ENCODE data around the gene C1QTNF6. TPM values are rescaled to one million over a fixed set of nuclear protein-coding genes. Genes with fewer than 3 reads are reported as not detected.
A peak's percentile ranks its signal among the peaks of the same experiment; 100 is the strongest.
"Not testable (repeated sequence)": the region's sequence is repeated elsewhere in the genome, so short reads cannot be mapped to it uniquely, and the experiment has no call there.

C1QTNF6 gene
- total RNA-seq, 2 donors from 2014 or later: 9.9 to 14.2 TPM

DNA sequence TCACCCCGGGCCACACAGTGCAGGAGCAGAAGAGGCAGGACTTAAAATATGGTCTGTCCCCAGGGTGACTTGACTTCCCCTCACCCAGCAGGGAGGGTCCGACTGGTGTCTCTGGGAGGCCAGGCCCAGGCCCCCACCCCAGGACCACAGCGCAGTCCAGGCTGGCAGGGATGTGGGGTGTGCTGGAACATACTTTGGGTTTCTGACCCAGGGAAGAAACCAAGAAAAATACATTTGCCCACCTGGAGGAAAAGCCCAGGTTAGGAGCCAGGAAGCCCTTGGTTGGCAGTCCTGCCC is 5.2 kb downstream of the C1QTNF6 start:
- intact Hi-C loops (cut with DNase I, micrococcal nuclease): no loop called here
- ATAC-seq: no peak
- DNase-seq: no peak

DNA sequence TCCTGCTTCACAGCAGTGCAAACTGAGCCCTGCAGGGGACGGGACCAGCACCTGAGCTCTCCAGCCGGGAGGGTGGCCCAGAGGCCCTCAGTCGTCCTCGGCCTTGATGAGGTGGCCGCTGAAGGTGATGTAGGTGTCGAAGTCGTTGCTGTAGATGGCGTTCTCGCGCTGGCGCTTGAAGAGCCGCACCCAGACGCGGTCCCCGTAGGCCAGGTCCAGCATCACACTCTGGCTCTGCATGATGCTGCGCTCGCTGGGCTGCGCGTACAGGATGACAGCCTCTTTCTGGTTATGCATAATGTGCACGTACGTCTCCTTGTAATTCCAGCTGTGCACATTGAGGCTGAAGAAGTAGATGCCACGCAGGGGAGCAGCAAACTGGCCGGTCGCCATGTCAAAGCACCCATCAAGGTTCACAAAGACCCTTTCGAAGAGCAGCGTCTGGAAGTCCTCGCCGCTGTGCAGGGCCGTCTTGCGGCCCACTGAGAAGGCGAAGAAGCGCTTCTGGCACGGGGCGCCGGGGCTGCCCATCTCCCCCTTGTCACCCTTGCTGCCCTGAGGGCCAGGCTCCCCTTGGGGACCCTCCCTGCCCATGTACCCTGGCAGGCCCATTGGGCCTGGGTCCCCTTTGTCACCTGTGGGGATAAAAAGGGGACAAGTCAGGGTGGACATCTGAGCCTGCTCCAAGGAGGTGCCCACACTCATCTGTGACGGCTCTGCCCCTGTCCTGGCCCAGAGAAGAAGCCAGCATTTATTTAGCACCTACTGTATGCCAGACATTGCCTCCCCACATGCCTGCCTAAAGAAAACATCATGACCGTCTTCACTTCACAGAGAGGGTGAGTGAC is 5.7 kb downstream of the C1QTNF6 start:
- DNase-seq (no peak), ATAC-seq (no peak)
- intact Hi-C loops (cut with DNase I, micrococcal nuclease): no loop called here

DNA sequence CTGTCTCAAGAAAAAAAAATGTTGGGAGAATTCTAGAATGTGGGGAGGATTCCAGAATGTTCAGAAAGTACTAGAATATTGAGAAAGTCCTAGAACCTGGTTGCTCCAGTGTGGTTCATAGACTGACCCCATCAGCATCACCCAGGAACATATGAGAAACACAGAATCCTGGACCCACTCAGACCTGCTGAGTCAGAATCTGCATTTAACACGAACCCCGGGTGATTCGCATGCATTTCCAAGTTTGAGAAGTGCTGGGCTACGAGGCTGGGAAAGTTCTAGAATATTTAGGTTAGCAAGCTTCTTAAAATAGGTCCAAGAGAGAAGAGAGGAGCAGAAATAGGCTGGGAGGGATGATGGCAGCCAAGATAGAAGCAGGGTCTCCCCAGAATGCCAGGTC is 6.4 kb downstream of the C1QTNF6 start:
- intact Hi-C loops (cut with DNase I, micrococcal nuclease): no loop called here
- DNase-seq (no peak), ATAC-seq (no peak)

DNA sequence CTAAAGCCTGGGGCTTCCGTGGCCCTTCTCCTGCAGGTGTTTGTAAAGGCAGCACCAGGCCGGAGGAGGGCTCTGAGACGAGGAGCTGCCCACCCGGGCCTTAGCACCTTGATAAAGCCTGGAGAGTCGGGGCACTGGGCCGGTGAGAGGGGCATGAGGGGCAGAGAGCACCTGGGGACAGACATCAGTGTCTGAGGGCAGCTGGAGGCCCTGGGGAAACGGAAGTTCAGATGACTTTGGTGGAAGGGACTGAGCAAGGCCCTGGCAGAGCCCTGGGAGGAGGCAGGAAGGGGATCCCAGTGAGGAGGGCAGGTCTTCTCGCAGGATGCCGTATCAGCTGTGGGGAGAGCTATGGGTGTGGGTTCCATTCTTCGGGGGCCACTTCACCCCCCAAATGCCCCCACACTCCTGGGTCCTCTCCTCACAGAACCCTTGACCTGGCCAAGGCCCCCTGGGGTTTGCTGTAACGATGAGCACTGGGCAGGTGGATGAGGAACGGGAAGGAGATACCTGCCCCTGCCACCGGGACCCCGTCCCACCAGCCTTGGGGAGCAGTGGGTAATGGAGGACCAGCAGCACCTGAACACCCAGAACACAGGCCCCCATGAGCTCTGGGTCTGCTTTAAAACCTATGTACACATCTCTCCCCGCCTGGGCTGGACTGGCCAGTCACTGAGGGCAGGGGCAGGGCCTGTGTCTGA is 7.4 kb downstream of the C1QTNF6 start:
- DNase-seq (no peak), ATAC-seq (no peak)
- intact Hi-C loops (cut with DNase I, micrococcal nuclease): no loop called here

DNA sequence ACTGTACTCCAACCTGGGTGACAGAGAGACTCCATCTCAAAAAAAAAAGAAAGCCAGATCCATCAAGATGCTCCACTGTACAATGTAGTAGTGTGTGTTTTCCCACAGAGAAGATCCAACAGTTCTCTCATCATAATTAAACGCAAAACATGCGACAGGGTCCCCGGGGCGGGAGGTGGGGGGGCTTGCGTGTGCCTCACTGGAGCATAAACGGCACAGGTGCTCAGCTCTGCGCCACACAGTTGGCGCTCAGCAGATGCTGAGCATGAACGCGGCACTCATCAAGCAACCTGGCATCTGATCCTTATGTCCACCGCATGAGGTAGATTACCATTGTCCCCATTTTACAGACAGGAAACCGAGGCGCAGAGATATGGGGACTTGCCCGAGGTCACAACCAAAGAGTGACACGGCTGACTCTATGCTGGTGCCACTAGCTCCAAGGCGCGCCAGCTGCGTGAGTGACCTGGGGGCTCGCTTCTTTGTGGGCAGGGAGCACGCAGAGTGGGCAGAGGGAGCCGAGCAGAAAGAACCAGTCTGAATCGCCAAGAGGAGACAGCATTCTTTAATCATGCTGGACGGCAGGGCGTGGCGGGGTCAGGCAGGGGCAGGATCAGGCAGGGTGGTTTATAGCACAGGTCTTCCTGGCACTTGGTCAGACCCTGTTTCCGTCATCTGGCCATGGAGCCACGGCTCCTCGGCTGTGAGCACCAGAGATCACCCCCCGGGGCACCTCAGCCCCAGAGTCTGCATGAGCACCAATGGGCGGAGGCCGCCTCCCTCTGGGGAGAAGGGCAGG is 8.2 kb downstream of the C1QTNF6 start:
- DNase-seq (peak; percentile 78 to 84), ATAC-seq (peak; percentile 67)
- intact Hi-C loops (cut with DNase I, micrococcal nuclease): no loop called here

DNA sequence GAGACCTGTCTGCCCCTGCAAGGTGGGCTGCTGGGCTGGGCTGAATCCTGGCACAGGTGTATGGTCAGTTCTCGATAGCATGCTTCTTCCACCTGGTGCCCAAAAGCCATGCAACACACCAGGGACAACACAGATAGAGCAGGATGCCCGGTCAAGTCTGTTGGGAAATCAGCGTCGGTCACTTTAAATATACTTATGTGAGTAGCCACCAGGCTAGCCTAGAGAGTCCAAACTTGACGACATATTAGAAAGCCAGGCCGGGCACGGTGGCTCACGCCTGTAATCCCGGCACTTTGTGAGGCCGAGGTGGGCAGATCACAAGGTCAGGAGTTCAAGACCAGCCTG is 8.9 kb downstream of the C1QTNF6 start:
- intact Hi-C loops (cut with DNase I, micrococcal nuclease): no loop called here
- ATAC-seq: no peak
- no peak for DNase-seq

DNA sequence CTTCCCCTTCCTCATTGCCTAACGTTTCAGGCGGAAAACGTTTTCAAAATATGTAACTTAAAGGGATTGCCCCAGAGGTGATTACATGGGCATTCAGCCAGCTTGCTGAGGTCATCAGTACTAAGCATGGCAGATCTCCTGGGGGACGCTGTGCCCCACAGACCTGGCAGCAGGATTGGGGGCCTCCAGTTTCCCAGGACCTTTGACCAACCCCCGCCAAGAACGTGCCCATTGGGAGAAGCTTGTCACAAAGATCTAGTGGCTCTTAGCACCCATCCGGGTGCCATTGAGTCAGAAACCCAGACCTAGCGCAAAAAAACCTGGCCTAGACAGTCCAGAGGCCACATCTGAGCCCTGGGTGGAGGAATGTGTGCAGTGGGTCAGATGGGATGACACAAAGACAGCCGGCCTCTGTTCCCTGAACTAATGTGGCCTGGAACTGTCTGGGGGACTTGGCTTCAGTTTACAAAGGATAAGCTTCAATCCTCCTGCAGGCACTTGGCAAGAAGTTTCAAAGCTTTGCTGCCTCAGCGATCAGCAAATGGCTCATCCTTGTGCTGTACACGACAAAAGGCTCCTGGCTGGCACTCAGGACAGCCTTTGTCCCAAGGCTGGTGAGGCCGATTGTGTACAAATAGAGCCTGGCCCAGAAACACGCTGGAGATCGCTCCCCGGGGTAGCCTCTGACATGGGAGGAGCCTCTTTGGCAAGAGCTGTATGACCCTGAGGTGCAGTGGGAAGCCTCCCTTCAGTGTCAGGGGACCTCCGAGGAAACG is 9.5 kb downstream of the C1QTNF6 start:
- peak; percentile 81 to 84 for DNase-seq
- intact Hi-C loops (cut with DNase I, micrococcal nuclease): no loop called here

DNA sequence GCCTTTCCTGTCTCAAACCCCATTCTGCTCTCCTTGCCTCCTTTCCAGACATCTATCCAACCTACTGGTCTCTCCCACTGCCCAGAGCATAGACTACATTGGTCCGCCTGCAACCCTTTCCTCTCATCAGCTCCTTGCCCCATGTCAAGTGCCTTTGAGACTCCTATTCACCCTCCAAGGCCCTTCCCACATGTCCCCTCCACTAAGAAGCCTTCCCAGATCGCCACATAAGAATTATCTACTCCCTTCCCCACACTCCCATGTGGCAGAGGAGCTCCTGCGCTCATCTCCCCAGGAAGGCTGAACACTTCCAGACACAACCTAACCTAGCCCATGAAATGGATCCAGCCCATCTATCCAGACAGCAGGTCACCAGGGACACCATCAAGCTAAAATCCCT is 10.3 kb downstream of the C1QTNF6 start:
- intact Hi-C loops (cut with DNase I, micrococcal nuclease): no loop called here
- DNase-seq (no peak), ATAC-seq (no peak)

More for the DNA sequence above, 9.5 kb downstream of the C1QTNF6 start:
- peak; percentile 70 for ATAC-seq

DNA sequence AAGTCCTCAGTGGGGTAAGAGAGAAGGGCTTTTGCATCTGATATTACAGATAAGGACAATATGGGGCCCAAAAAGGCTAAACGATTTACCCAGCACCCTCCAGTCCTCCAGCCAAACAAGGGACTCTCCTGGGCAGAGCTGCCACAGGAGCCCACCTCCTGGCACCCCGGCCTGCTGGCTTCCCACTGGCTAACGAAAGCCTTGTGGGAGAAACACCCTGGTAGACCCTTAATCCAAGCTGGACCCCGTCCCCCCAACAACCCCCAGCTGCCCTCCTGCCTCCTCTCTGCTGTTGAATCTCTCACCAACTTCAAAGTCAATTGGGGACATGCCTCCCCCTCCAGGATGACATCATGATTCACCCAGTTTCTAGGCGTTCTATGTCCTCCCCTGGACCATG is 10.8 kb downstream of the C1QTNF6 start:
- ATAC-seq (no peak), DNase-seq (no peak)
- intact Hi-C loops (cut with DNase I, micrococcal nuclease): no loop called here

DNA sequence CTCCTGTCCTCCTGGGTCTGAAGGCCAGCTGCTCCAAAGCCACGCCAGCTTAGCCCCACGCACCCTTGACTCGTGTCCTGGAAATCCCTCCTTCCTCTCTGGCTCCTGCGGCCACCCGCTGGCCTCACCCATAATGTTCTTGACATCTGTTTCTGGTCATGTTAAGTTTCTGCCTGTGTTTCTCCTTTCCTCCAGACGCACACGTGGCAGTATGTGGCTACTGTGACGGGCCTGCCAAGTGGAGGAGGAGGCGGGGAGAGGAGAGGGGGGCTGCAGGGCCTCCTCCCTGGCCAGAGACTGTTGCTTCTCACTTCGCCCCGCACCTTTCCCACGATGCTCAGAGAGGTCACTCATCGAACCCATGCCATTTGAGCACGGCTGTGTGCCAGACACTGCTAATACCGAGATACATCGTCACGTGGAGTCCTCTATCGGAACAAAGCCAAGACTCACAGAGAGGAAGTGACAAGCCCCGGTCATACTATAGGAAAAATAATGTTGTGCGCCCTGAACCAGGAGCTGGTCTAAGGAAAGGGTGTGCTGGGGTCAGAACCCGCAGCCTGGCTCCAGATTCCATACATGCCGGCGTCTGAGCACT is 11.5 kb downstream of the C1QTNF6 start:
- intact Hi-C loops (cut with DNase I, micrococcal nuclease): no loop called here
- ATAC-seq (no peak), DNase-seq (peak; percentile 57 to 62)

DNA sequence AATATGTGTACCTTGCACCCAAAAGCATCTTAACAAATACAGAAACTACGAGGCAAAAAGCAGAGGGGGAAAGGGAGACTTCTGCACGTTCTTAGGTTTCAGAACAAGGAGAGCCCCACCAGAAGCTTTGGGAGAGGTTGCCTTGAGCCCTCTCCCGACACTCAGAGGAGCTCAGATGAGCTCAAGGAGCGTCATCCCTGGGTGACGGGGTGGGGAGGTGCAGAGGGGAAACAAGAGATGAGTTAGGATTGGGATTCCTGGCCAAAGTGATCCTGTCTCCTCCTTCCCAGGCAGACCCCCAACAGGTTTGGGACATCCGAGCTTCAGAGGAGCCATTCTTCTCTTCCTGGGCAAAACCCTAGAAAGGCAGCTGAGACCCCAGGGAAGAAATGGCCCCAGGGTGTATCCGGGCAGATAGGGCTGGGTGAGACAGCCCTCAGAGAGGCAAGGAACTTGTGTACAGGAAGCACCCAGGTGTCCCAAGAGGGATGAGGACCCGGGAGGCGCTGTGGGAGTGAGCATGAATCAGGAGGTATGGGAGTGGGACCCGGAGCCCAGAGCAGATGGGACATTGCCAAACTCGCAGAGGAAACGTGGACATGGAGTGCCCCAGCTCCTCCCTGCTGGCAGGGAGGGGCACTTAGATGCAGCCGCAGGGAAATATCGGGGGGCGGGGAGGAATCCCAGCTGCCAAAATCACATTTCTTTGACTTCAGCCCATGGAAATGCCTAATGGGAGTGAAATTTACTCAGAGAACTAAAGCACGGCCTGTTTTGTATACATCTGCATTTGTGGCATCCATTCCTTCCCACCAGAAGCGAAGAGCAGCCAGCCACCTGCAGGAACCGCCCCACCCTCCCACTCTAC is 12.4 kb downstream of the C1QTNF6 start:
- intact Hi-C loops (cut with DNase I, micrococcal nuclease): no loop called here
- ATAC-seq: no peak
- peak in 1 of 2 donors; percentile 36 for DNase-seq

DNA sequence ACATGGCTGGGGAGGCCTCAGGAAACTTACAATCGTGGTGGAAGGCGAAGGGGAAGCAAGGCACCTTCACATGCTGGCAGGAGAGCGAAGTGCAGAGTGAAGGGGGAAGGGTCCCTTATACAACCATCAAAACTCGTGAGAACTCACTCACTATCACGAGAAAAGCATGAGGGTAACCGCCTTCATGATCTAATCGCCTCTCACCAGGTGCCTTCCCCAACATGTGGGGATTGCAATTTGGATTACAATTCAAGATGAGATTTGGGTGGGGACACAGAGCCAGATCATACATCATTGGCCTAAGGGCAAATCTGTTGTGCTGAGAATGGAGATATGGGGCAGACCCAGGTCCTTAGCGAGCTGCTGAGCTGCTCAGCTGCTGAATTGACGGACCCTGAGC is 13.1 kb downstream of the C1QTNF6 start:
- peak in 1 of 2 donors; percentile 17 for DNase-seq
- ATAC-seq: no peak
- intact Hi-C loops (cut with DNase I, micrococcal nuclease): no loop called here

DNA sequence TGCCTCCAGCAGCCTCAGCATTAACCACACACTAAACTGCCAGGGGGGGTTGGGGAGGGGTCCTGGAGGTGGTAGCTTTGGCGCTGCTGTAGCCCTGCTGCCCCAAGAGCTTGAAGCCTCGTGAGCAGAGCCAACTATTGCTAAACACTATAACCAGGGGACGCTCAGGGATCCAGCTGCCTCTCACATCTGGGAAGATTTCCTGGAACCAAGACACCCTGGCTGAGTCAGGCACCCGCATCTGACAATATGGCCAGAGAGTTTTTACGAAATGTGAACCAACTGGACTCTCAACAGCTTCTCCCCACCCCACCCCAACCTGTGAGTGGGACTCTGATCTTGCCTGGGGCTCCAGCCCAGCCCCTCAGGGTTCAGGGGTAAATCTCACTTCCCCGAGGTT is 14.3 kb downstream of the C1QTNF6 start:
- peak in 1 of 2 donors; percentile 30 for DNase-seq
- no peak for ATAC-seq
- intact Hi-C loops (cut with DNase I, micrococcal nuclease): no loop called here

DNA sequence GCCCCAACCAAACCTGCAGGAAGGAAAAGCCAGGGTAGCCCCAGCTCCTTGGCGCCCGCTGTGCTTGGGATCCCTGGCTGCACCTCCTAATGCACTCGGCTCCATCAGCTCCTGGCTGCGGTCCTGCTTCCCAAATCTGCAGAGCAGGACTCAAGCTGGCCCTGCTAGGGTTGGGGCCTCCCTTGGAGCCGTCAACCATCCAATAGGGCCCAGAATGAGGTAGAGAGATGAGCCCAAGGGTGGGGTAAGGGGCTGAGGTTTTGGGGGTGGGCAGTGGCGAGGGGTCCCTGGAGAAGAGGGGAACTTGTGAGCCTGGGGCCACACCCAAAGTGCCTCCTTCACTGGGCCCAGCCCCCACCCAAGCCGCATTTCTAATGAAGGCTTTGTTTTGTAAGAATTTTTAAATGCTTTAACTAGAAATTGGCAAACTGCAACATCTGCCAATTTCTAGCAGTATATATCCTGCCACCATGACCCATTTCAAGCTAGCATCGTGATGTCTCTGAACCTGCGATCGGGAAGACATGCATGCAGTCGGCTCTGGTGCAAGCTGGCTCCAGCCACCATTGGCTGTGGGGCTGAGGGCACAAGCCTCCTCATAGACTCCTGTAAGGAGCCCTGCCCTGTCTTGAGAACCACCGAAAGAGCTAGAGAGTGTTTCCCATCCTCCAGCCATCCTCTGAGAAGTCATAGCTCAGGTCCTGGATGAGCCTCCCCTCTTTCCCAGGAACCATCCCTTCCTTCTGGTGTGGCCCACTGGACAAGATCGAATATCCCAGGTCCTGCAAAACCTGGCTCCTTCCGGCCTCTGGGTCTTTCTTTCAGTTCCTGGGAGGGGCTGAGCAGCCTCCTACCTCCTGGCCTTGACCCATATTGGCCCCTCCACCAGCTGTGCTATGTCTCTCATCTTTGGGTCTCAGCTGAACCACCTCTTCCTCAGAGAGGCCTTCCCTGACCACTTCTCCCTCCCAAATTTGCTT is 15.5 kb downstream of the C1QTNF6 start:
- peak in 1 of 2 donors; percentile 23 for DNase-seq
- ATAC-seq: no peak
- intact Hi-C loops (cut with DNase I, micrococcal nuclease): no loop called here

DNA sequence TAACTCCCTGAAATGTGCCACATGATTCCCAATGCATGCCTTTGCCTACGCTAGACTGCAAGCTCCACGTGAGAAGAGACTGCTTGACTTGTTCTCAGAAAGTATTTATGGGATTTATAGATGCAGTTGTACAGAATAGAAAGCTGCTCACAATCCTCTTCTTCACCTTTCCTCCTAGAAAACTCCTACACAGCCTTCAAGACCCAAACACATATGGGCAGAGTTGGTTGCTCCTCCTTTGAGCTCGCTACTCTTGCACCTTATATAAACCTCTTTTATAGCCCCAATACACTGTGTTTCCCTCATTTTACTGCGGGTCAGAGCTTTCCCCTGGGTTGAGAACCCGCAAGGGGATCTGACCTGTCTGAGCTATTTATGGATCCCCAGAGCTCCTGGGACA is 16.4 kb downstream of the C1QTNF6 start:
- ATAC-seq (no peak), DNase-seq (no peak)
- intact Hi-C loops (cut with DNase I, micrococcal nuclease): no loop called here

DNA sequence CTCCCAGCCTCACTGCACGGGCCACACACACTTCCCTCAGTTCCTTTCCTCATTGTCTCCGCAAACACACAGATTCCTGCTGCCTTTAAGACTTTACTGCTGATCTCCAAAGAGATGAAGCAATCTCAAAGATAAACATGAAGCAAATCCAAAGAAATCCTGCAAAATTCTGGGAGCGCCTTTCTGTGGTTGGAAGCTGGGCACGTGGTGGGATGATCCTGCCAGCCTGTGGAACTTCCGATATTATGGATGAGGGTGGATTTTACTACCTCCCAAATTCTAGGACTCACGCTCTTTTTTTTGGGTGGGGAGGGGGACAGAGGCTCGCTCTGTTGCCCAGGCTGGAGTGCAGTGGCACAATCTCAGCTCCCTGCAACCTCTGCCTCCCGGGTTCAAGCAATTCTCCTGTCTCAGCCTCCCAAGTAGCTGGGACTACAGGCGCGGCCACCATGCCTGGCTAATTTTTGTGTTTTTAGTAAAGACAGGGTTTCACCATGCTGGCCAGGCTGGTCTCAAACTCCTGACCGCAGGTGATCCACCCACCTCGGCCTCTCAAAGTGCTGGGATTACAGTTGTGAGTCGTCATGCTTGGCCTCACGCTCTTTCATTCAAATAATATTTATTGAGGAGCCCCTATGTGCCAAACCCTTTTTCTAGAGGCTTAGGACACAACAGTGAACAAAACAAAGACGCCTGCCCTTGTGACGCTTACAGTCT is 17.2 kb downstream of the C1QTNF6 start:
- ATAC-seq: not testable (repeated sequence)
- peak in 1 of 2 donors; percentile 16 for DNase-seq

More for the DNA sequence above, 17.2 kb downstream of the C1QTNF6 start:
- intact Hi-C loops (cut with DNase I, micrococcal nuclease): not testable (repeated sequence)
